Chondrocyte (in vitro differentiated cells): ENCODE data around the gene BPIFB2. TPM values are rescaled to one million over a fixed set of nuclear protein-coding genes. Genes with fewer than 3 reads are reported as not detected.
A peak's percentile ranks its signal among the peaks of the same experiment; 100 is the strongest.

Experiments
- DNase-seq: peaks from one replicate; pipeline ENCODE4 v3.0.0; 2021; ENCODE audit warnings: mixed read lengths, low spot score
- H3K27ac Mint-ChIP-seq: one replicate; pipeline ENCODE4 v1.8.0; 2021; ENCODE audit warnings: mild to moderate bottlenecking, moderate library complexity, mixed read lengths; ENCODE audit not compliant: unreplicated experiment
- H3K27me3 Mint-ChIP-seq: 2 replicates; pipeline ENCODE4 v1.8.0; 2021; ENCODE audit warnings: low read depth, mixed read lengths
- H3K36me3 Mint-ChIP-seq: 2 replicates; pipeline ENCODE4 v1.8.0; 2021; ENCODE audit warnings: low read depth, mixed read lengths
- H3K4me1 Mint-ChIP-seq: 2 replicates; pipeline ENCODE4 v1.8.0; 2021; ENCODE audit warnings: low read depth, mild to moderate bottlenecking, mixed read lengths
- H3K4me3 Mint-ChIP-seq: one replicate; pipeline ENCODE4 v1.8.0; 2021; ENCODE audit warnings: mild to moderate bottlenecking, moderate library complexity, mixed read lengths; ENCODE audit not compliant: unreplicated experiment
- H3K9me3 Mint-ChIP-seq: 2 replicates; pipeline ENCODE4 v1.8.0; 2021; ENCODE audit warnings: low read depth, mixed read lengths
- total RNA-seq: library from RNA; stranded (reverse); gene quantifications from 3 replicates; pipeline ENCODE4 v1.2.1, GENCODE V29; 2021
- TF ChIP-seq, protein P1 (sequence below): fragments of 200-600 bp; sonication (generic); IDR thresholded peaks from 2 replicates; pipeline ENCODE4 v1.5.0; 2021; ENCODE audit warnings: antibody characterized with exemption, mild to moderate bottlenecking, moderate library complexity

BPIFB2 gene
- total RNA-seq, 1 donor from 2014 or later: not detected

DNA sequence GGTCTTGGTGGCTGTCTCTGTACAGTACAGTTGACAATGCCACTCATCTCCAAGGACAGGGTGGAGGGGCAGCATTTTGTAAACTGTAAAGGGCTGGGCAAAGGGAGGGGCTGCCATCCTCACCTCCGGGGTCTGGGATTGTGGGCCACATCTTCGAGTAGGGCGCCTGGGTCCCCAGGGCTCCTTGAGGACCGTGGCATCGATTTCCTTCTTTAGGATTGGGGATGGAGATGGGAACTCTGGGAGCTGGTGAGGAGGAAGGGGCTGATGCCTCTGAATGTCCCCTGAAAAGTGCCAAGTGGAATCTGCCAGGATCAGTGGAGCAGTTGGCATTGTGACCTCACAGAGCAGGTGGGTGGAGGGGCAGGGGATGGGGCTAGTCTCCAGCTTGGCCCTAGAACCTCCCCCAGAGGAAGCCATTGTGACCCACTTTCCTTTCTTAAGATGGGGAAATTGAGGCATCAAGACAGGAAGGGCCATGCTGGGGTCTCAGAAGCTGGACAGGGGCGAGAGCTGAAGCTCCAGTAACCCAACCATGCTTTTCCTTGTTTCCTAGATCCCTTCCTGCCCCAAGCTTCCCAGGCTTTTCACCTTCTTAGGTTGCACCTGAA, 3.3 kb upstream of the BPIFB2 start, which contains the start of gene SUN5:
SUN5 (minus strand) TSS at position 293 of the 611 bp plus-strand sequence; CDS start at position 200, 93 bp downstream.
- Mint-ChIP-seq H3K27ac (no peak within 1 kb of the TSS), H3K9me3 (peaks cover 5% of the 10 kb centered on the region), H3K36me3 (no peaks in the 10 kb centered on the region), H3K4me3 (no peak within 1 kb of the TSS), H3K27me3 (peaks cover 32% of the 10 kb centered on the region), H3K4me1 (peaks cover 2% of the 10 kb centered on the region)
- TF ChIP-seq, protein P1, sequence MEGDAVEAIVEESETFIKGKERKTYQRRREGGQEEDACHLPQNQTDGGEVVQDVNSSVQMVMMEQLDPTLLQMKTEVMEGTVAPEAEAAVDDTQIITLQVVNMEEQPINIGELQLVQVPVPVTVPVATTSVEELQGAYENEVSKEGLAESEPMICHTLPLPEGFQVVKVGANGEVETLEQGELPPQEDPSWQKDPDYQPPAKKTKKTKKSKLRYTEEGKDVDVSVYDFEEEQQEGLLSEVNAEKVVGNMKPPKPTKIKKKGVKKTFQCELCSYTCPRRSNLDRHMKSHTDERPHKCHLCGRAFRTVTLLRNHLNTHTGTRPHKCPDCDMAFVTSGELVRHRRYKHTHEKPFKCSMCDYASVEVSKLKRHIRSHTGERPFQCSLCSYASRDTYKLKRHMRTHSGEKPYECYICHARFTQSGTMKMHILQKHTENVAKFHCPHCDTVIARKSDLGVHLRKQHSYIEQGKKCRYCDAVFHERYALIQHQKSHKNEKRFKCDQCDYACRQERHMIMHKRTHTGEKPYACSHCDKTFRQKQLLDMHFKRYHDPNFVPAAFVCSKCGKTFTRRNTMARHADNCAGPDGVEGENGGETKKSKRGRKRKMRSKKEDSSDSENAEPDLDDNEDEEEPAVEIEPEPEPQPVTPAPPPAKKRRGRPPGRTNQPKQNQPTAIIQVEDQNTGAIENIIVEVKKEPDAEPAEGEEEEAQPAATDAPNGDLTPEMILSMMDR: no peak
- DNase-seq: no peak

DNA sequence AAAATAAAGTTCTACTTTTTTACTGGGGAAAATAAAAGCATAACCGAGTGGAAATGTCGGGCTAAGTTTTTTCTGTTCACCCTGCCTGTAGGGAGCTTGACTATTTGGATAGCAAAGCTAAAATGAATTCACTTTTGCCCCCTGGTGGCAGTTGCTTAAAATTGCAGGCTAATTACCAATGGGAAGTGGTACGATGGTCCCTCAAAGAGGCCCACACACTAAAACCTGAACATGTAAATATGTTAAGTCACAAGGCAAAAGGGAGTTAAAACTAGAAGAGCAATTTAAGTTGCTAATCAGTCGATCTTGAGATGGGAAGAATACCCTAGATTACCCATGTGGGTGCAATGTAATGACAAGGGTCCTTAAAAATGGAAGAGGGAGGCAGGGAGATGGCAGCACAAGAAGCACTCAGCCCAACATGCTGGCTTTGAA, 2.4 kb upstream of the BPIFB2 start:
- Mint-ChIP-seq H3K4me1 (peaks cover 3% of the 10 kb centered on the region), H3K27ac (no peak overlapping the region), H3K27me3 (peaks cover 33% of the 10 kb centered on the region), H3K36me3 (no peaks in the 10 kb centered on the region), H3K9me3 (peaks cover 5% of the 10 kb centered on the region), H3K4me3 (no peak overlapping the region)
- TF ChIP-seq, protein P1: peak; percentile 70
- DNase-seq: no peak

DNA sequence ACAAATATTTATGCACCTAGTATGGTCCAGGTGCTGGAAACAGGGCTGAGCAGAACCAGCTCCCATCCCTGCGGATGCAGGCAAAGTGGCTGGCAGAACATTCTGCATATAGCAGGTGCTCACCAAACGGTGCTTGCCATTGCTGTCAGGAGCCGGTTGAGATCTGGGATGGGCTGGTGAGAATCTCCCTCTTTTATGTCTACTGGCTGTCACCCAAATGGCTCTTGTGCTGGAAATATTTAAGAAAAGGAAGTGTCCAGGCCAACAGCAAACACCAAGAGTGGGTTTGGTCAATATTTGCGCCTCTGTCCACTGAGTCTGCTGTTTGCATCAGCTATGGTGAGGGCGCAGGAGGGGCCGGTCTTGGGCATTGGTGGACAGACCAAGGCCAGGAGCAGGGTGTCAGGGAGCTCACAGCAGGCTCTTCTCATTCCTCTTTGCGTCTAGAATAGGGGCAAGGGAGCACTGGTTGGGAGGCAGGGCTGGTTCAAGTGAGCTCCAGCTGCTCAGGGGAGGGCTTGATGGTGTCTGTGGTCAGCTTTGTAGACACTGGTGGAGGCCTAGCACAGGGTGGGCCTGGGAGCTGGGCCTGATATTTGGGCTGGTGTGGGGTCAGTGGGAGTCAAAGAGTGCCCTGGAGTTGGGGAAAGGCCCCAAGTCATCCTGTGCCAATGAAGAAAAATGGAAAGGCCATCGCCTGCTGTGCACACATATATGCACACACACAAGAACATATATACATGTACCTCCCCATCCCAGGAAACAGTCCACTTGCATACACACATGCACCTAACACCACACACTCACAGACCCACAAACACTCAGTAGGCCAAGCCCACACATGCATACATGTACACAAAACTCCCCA, 1.4 kb upstream of the BPIFB2 start:
- H3K4me3 Mint-ChIP-seq: no peak overlapping the region
- peaks cover 5% of the 10 kb centered on the region for H3K9me3 Mint-ChIP-seq
- no peak for DNase-seq
- TF ChIP-seq, protein P1: no peak
- no peak overlapping the region for H3K27ac Mint-ChIP-seq
- H3K4me1 Mint-ChIP-seq: peaks cover 3% of the 10 kb centered on the region
- H3K27me3 Mint-ChIP-seq: peaks cover 29% of the 10 kb centered on the region
- H3K36me3 Mint-ChIP-seq: no peaks in the 10 kb centered on the region

DNA sequence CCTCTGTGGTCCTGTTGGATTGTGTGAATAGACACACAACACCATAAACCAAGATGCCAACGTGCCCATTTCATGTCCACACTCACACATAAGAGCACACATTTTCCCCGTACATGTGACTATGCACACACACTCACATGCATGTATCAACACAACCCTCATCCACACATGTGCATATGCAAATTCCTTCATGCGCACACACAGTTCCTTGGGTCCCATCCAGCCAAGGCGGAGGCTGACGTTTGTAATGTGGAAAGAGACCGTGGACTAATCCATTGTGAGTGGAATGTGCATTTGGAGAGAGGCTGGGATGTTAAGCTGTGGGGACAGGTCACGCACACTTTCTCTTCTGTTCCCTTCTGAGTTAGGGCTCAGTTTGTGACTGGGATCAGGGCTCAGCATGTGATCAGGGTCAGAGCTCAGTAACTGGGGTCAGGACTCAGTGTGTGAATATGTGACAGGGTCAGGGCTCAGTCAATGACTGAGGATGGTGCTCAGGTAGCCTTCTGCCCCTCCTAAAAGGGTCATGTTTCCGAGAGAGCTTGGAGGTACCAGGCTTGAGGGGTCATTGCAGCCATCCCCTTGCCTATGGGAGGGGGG, 628 bp upstream of the BPIFB2 start:
- Mint-ChIP-seq H3K27ac (no peak overlapping the region), H3K36me3 (no peaks in the 10 kb centered on the region), H3K4me3 (no peak overlapping the region), H3K4me1 (peaks cover 3% of the 10 kb centered on the region), H3K27me3 (peaks cover 33% of the 10 kb centered on the region), H3K9me3 (peaks cover 5% of the 10 kb centered on the region)
- TF ChIP-seq, protein P1: no peak
- DNase-seq: peak; percentile 25
